NCI-H2107 treated with DMSO at 0.1 percent for 48 hours (cell line): ENCODE measurements around the gene FOXN3.

Source experiments
- DNase-seq: peaks from one replicate; lab custom pipeline; 2025; ENCODE audit not compliant: unreplicated experiment; lab: John Stamatoyannopoulos, UW

The FOXN3 gene, protein sequence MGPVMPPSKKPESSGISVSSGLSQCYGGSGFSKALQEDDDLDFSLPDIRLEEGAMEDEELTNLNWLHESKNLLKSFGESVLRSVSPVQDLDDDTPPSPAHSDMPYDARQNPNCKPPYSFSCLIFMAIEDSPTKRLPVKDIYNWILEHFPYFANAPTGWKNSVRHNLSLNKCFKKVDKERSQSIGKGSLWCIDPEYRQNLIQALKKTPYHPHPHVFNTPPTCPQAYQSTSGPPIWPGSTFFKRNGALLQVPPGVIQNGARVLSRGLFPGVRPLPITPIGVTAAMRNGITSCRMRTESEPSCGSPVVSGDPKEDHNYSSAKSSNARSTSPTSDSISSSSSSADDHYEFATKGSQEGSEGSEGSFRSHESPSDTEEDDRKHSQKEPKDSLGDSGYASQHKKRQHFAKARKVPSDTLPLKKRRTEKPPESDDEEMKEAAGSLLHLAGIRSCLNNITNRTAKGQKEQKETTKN

DNA sequence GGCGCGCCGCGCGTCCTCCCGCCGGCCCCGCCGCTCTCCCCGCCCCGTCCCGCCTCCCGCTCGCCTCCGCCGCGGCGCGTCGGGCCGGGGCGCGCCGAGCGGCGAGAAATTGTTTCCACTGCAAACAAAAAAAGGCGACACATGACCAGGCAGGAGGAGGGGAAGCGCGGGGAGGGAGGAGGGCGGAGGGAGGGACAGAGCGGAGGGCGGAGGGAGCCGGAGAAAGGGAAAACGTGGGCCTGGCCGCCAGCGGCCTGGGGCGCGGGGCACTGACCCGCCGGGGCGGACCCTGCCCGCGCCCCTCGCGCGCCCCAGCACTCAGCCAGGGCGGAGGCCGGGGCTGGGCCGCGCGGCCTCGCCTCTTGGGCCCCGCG is at the start of gene FOXN3:
FOXN3 (minus strand) TSS at position 143 of the 374 bp plus-strand sequence. CDS start 4,757 bp downstream, outside the sequence.
- DNase-seq = peak; percentile 75

GRCh38 chr14:89466484-89466883 is 49.5 kb upstream of the FOXN3 start:
- DNase-seq = no peak

DNA sequence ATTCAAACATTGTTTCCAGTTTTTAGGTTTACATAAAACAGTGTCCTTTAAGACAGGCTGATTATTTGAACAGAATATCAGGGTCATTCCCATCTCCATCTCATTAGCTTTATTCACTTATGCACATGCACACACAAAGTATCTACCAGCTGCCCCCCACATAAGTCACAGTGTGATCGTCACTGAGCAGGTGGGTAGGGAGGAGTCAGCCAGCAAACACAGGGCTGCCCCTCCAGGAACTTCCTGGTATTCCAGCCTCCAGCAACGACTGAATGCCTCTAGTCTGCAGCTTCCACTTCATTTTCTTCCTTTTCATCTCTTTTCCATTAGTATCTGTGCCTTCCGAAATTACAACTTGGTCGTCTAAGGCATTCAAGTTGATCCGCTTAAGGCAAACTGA is 48.8 kb upstream of the FOXN3 start:
- DNase-seq = no peak

DNA sequence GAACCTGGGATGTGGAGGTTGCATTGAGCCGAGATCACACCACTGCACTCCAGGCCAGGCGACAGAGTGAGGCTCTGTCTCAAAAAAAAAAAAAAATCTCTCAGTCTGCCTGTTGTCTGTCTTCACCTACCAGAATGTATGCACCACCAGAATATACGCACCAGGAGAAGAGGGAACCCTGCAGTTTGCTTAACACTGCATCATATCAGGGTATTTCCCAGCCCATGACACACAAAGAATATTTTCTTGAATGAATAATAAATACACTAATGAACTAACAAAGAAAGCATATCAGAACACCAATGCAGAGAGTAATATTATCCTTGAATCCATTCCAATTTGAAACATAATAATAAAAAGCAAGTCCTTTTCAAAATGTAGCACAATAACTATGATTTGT is 44.2 kb upstream of the FOXN3 start:
- DNase-seq = no peak

DNA sequence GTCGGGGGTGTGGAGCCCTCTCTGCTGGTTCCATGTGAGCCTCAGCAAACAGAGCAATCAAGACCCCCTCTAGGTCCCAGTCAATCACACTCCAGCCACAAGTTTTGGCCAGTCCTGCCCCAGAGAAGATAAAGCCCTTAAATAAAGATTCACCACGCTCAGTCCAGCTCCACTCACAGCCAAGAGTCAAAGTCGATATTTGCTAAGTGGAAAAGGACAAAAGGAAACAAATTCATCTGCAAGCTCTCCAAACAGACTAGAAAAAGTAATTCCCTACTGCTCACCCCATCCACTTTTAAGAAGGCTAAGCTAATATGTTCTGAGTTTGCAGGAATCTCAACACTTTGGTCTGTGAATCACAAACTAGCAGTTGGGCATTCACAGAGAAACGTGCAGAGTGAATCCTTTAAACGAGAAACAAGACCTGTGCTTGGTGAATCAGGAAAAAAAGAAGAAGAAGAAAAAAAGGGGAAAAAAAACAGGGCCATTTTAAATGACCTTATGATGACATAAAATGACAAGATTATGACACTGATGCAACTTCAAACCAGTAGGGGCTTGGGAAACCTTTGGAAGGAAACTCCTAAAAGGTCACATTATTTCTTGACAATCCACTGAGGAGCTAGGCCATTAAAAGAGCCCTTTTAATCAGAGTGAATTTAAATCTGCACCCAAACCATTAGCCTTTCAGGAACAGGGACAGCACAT is 41.8 kb upstream of the FOXN3 start:
- DNase-seq = no peak

GRCh38 chr14:89457007-89457406 is 40.0 kb upstream of the FOXN3 start:
- no peak for DNase-seq

GRCh38 chr14:89455412-89455811 is 38.4 kb upstream of the FOXN3 start:
- no peak for DNase-seq

GRCh38 chr14:89454996-89455395 is 38.0 kb upstream of the FOXN3 start:
- DNase-seq = no peak

GRCh38 chr14:89452281-89452680 is 35.2 kb upstream of the FOXN3 start:
- DNase-seq = no peak

- DNase-seq = no peak
These were observed 34.2 kb upstream of the FOXN3 start for GRCh38 chr14:89451229-89451628.

DNA sequence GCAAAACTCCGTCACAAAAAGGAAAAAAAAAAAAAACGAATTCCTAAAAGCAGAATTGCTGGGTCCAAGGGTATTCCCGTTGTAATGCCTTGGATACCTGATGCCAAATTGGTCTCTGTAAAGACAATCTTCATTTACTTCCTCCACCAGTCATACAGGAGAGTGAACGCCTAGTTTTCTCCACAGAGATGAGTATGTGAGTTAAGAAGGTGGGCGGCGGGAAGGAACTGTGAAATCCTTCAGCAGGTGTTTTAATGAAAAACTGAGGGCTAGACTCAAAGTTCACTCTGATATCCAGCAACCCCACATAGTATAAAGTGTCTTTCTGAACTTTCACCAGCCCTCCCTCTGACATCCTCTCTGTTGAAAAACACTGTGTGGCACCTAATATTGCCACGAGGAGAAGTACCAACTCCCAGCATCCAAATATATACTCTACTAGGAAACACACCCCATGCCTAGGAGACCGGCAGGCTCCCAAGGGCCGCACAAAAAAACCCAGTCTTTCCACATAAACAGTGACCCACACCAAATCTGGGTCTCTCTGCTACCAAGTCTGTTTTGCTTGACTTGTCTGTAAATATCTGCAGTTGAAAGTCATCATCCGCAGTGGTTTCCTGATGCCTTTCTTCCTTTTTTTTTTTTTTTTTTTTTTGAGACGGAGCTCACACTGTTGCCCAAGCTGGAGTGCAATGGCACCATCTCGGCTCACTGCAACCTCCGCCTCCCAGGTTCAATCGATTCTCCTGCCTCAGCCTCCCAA is 30.3 kb upstream of the FOXN3 start:
- DNase-seq = no peak

- no peak for DNase-seq
These were observed 28.4 kb upstream of the FOXN3 start for GRCh38 chr14:89445273-89445973.

- DNase-seq = no peak
These were observed 27.6 kb upstream of the FOXN3 start for GRCh38 chr14:89444516-89445125.

- no peak for DNase-seq
These were observed 27.0 kb upstream of the FOXN3 start for GRCh38 chr14:89444044-89444443.

- no peak for DNase-seq
These were observed 26.1 kb upstream of the FOXN3 start for GRCh38 chr14:89443042-89443629.

GRCh38 chr14:89442280-89442679 is 25.2 kb upstream of the FOXN3 start:
- DNase-seq = no peak

DNA sequence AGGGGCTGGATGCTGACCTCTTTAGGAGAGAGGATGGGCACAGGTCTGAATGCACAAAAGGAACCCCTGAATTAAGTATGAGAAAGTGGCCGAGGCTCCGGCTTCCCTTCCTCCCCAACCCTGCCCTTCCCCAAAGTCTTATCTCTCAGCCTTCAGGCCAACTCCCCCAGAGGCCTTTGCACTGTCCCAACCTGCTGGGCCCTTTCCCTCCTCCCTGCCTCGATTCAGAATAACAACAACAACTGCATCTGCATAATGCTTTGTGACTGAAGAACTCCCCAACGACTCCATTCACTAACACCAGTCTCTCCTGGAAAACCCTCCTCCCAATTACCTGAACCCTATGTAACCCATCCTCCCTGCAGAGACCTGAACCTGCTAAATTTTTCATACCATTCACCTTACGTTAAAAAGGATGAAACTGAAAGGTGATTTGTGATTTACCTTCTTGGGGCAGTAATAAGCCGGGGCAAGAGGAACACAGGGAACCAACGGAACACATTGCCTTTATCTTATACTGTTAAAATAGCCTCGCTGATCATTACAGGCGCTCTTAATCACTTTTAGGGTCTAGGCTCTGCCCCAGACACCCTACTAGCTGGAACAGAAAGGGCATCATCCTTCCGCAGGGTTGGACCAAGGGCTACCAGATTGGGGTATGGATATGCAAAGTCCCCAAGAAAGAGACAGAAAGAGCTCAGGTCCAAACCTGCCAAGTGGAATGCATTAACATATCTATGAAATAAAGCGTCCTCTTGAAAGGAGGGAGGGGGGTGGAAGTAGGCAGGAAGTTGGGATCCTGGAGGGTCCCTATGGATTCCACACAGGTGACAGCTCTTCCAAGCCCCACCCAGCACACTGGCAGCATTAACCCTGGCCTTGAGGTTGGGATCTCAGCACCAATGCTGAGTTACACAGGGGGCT is 24.2 kb upstream of the FOXN3 start:
- no peak for DNase-seq

- no peak for DNase-seq
These were observed 19.0 kb upstream of the FOXN3 start for GRCh38 chr14:89435892-89436656.
